Measurements from ENCODE around the gene MRAP2. TPM values are rescaled to one million over a fixed set of nuclear protein-coding genes. Genes with fewer than 3 reads are reported as not detected.

MRAP2 gene
- total RNA-seq (2014; rRNA removed) (0.07 and 0.12 TPM in 2 replicates), Bru-seq, nascent RNA (percentile 6 among the genes with signal in this experiment), BruChase-seq, experiment 1, labeled RNA remaining after a 6-hour chase (percentile 7 among the genes with signal in this experiment), BruChase-seq, experiment 2, labeled RNA remaining after a 2-hour chase (percentile 13 among the genes with signal in this experiment)
- long read RNA-seq = 0 reads

GRCh38 chr6:84033523-84034451 lies at the start of gene MRAP2:
Gene MRAP2, plus strand, starts transcription at chr6:84033772. Its CDS starts 21,547 bp downstream, at chr6:84055319.
- H3K4me3 ChIP-seq (ENCODE audit: low read length) = peak within 1 kb of the TSS; percentile 66
- CTCF ChIA-PET = no interaction called here
- no peaks in the 10 kb centered on the region for H3K9me3 ChIP-seq (ENCODE audit: low read length)
- no peaks in the 10 kb centered on the region for H3F3A ChIP-seq (ENCODE audit: low read length, unreplicated experiment)
- no peaks in the 10 kb centered on the region for H4K20me1 ChIP-seq (ENCODE audit: low read length)
- peaks cover 11% of the 10 kb centered on the region for H3K27me3 ChIP-seq (ENCODE audit: low read length)
- H3K4me1 ChIP-seq (ENCODE audit: insufficient read depth, low read length) = no peaks in the 10 kb centered on the region
- POLR2A ChIA-PET (ENCODE audit: unreplicated experiment) = no interaction called here
- H3K4me2 ChIP-seq (ENCODE audit: low read length) = peak within 1 kb of the TSS; percentile 83
- H3K9ac ChIP-seq (ENCODE audit: low read length) = no peak within 1 kb of the TSS
- no peak for TF ChIP-seq EZH2 (IDR thresholded peaks at IDR 0.05; ENCODE audit: low read length, unreplicated experiment)
- no TSS peak for BruUV-seq (replicated peaks)
- no peaks in the 10 kb centered on the region for H3K36me3 ChIP-seq (ENCODE audit: low read depth, low read length)
- DNase-seq (no peak), ATAC-seq (peak; percentile 64)
- peak within 1 kb of the TSS; percentile 80 for H2AFZ ChIP-seq (ENCODE audit: low read length)
- H3K9me2 ChIP-seq (replicated peaks; ENCODE audit: low read length) = no peaks in the 10 kb centered on the region
- H3K27ac ChIP-seq (ENCODE audit: low read length) = no peak within 1 kb of the TSS
- intact Hi-C loops (cut with micrococcal nuclease) = no loop called here
- H3K79me2 ChIP-seq (ENCODE audit: low read length) = no peaks in the 10 kb centered on the region

GRCh38 chr6:83984411-83984810 lies 49.2 kb upstream of the MRAP2 start:
- BruUV-seq (replicated peaks) = no TSS peak
- TF ChIP-seq EZH2phosphoT487 (IDR thresholded peaks at IDR 0.05; ENCODE audit: borderline replicate concordance, low read length) (no peak), CTCF (conservative IDR thresholded peaks at IDR 0.05; ENCODE audit: low read depth, low read length) (no peak), EZH2 (IDR thresholded peaks at IDR 0.05; ENCODE audit: low read length, unreplicated experiment) (no peak)
- Histone ChIP-seq H3K27me3 (ENCODE audit: low read length) (no peaks in the 10 kb centered on the region), H3K79me2 (ENCODE audit: low read length) (no peaks in the 10 kb centered on the region), H3K27ac (ENCODE audit: low read length) (no peak overlapping the region), H3K9me2 (replicated peaks; ENCODE audit: low read length) (no peaks in the 10 kb centered on the region), H2AFZ (ENCODE audit: low read length) (no peak overlapping the region), H3K4me2 (ENCODE audit: low read length) (no peak overlapping the region), H3K36me3 (ENCODE audit: low read depth, low read length) (no peaks in the 10 kb centered on the region), H4K20me1 (ENCODE audit: low read length) (no peaks in the 10 kb centered on the region), H3K4me1 (ENCODE audit: insufficient read depth, low read length) (peaks cover 14% of the 10 kb centered on the region), H3K9ac (ENCODE audit: low read length) (no peak overlapping the region), H3K4me3 (ENCODE audit: low read length) (no peak overlapping the region), H3K9me3 (ENCODE audit: low read length) (no peaks in the 10 kb centered on the region), H3F3A (ENCODE audit: low read length, unreplicated experiment) (peaks cover 4% of the 10 kb centered on the region)
- DNase-seq (no peak), ATAC-seq (no peak)
- intact Hi-C loops (cut with micrococcal nuclease) = loop anchor here (5.0 kb wide), 1 partner anchor 208 kb away; no protein-coding TSS in a partner anchor
- CTCF ChIA-PET = no interaction called here
- POLR2A ChIA-PET (ENCODE audit: unreplicated experiment) = no interaction called here

GRCh38 chr6:83985308-83985713 lies 48.3 kb upstream of the MRAP2 start:
- no peak overlapping the region for H3K4me2 ChIP-seq (ENCODE audit: low read length)
- no peaks in the 10 kb centered on the region for H3K79me2 ChIP-seq (ENCODE audit: low read length)
- H3K9ac ChIP-seq (ENCODE audit: low read length) = no peak overlapping the region
- no peaks in the 10 kb centered on the region for H3K36me3 ChIP-seq (ENCODE audit: low read depth, low read length)
- no peaks in the 10 kb centered on the region for H3K9me2 ChIP-seq (replicated peaks; ENCODE audit: low read length)
- no peak overlapping the region for H3K4me3 ChIP-seq (ENCODE audit: low read length)
- H3K27me3 ChIP-seq (ENCODE audit: low read length) = no peaks in the 10 kb centered on the region
- no peak overlapping the region for H2AFZ ChIP-seq (ENCODE audit: low read length)
- peaks cover 4% of the 10 kb centered on the region for H3F3A ChIP-seq (ENCODE audit: low read length, unreplicated experiment)
- TF ChIP-seq EZH2phosphoT487 (IDR thresholded peaks at IDR 0.05; ENCODE audit: borderline replicate concordance, low read length) = no peak
- TF ChIP-seq CTCF (conservative IDR thresholded peaks at IDR 0.05; ENCODE audit: low read depth, low read length) = no peak
- no peak for TF ChIP-seq EZH2 (IDR thresholded peaks at IDR 0.05; ENCODE audit: low read length, unreplicated experiment)
- CTCF ChIA-PET = no interaction called here
- H4K20me1 ChIP-seq (ENCODE audit: low read length) = no peaks in the 10 kb centered on the region
- DNase-seq (no peak), ATAC-seq (no peak)
- H3K27ac ChIP-seq (ENCODE audit: low read length) = no peak overlapping the region
- no peaks in the 10 kb centered on the region for H3K9me3 ChIP-seq (ENCODE audit: low read length)
- POLR2A ChIA-PET (ENCODE audit: unreplicated experiment) = no interaction called here
- intact Hi-C loops (cut with micrococcal nuclease) = no loop called here
- H3K4me1 ChIP-seq (ENCODE audit: insufficient read depth, low read length) = peaks cover 14% of the 10 kb centered on the region
- no TSS peak for BruUV-seq (replicated peaks)

All from PC-3 (cell line).